DMS79 treated with DMSO at 0.1 percent for 48 hours (cell line): ENCODE measurements around the gene FARS2.
"Not testable (repeated sequence)": the region's sequence is repeated elsewhere in the genome, so short reads cannot be mapped to it uniquely, and the experiment has no call there.

Source experiments
- DNase-seq: peaks from one replicate; lab custom pipeline; 2025; lab: John Stamatoyannopoulos, UW

Gene FARS2

GRCh38 chr6:5667737-5668136 lies 406.4 kb downstream of the FARS2 start:
- DNase-seq, result no peak

DNA sequence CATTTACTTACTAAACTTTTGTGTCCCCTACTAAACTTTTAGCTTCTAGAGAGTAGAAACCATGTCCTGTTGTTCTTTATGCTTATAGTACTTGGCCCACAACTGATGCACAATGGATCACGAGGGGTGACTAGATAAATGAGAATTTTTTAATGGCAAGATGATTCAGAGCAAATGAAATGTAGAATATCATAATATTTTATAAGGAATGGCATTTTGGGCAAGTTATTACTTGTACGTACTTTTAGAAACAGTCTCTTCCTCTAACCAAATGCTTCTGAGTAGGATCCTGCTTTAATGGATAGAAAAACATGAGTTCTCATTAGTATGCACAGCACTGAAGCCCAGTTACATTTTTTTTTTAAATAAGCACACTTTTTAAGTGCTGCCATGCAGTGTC lies 409.1 kb downstream of the FARS2 start:
- no peak for DNase-seq

DNA sequence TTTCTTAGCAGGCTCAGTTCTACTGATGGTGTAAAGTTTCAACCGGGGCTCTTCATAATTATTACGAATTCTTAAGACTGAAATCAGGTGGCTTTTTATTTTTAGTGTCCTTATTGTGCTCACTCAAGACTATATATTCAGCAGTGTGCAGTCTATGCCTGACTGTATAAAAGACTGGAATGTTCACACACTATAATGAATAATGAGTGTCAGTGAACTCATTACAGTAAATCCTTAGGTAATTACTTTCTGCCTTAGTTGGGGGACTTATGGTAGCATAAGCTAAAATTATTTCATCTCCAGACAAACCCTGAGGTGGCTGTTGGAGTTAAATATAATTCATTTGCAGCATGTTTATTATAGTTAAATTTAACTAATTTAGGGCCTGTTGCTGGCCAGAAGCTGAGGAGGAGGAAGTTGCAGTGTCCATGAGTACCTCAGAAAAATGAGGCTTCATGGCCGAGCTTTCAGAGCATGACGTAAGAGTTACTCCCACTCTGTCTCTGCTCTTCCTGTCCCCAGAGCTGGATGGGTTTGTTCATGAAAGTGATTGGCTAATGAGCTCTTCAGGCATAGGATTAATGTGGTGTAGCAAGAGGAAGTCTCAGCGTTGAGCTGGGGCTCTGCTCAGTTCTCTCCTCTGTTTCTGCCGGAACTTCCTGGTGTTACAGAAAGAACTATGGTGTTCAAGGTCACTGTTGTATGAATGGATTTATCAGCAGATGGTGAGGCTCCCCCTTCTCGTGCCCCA lies 409.7 kb downstream of the FARS2 start:
- no peak for DNase-seq

GRCh38 chr6:5671601-5672559 lies 410.6 kb downstream of the FARS2 start:
- no peak for DNase-seq

DNA sequence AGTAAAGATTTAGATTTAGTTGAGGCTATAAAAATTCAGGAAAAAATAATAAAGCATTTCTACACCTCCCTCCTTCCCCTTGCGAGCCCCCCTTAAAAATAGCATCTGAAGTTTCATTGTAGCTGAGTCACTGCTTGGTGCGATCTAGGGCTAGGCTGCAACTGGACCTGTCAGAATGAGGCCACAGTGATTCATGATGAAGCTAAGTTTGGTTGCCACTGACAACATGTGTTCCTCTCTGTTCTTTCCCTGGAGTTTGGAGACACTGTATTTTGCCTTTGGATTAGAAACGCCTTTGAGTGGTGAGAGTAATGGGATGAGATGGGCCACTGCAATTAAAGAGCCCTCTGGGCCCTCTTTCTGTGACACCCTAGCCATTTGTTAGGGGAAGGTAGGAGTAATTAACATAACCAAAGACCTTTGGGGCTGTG lies 411.3 kb downstream of the FARS2 start:
- no peak for DNase-seq

DNA sequence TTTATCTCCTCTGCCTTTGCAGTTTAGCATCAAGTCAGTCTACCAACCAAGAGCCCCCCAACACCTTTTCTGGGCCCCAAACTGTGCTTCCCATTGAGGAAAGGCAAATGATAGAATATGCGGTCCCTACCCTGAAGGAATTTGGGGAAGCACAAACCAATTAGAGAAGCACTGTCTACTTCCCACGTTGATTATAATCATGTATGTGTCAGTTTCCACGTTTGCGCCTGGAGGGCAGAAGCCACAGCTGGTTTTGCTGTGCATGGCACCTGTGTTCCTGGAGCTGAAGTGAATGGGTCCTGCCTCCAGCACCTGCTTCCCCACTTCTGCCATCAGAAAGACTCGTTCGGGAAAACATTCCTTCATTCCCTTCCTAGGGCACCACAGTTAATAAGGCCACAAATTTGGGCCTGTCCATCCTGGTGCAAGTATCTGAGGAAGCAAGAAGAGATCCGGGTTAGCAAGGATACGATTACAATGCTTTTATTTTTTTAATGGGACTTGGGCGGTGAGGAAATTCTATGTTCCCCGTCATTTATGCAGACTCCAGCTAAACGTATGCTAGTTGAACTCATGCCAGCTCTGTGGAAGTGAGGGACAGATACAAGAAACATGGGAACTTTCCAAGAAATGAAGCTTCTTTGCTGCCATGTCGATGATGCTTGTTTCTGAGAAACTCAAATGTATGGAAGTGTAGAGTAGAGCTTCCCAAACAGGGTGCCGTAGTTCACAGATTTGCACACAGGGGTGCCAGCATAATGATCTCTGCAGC lies 411.9 kb downstream of the FARS2 start:
- DNase-seq, result no peak

GRCh38 chr6:5674141-5674540 lies 412.8 kb downstream of the FARS2 start:
- no peak for DNase-seq

GRCh38 chr6:5674721-5675120 lies 413.4 kb downstream of the FARS2 start:
- no peak for DNase-seq

DNA sequence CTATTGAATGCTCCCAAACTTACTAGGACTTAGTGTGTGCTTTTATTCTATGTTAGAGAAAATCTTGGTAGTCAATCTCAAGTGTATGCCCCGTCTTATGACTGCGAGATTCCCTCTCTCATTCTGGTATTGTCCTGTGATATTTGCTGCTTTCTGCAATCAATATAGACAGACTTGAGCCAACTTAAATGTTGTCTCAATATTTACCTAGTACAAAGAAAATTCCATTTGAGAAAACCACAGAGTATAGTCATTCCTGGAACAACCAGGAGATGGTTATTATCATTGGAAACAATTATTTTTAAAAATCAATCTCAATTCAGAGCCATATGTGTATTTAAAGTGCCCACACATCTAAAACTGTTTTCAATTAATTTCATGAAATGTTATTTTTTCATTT lies 415.4 kb downstream of the FARS2 start:
- DNase-seq, result no peak

- peak; percentile 64 for DNase-seq
Measured at GRCh38 chr6:5677219-5678000, 416.1 kb downstream of the FARS2 start.

DNA sequence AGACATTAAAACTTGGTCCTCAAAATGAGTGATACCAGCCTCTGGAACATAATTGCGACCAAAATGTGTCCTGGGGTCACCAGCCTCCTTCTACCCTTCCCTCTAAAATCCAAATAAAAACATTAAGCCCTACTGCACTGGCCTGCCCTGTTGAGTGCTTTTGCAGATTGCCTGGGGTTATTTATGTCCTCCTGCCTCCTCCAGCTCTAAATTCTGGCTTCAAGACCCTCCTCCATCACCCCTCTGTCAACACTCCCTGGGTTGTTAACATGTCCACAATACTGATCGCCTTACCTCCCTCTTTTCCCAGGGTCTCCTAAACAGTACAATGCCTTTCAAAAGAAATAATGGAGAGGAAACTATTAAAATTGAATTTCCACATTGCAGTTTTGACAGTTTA lies 418.0 kb downstream of the FARS2 start:
- no peak for DNase-seq

- no peak for DNase-seq
Measured at GRCh38 chr6:5679691-5680090, 418.4 kb downstream of the FARS2 start.

GRCh38 chr6:5680095-5680494 lies 418.8 kb downstream of the FARS2 start:
- no peak for DNase-seq

DNA sequence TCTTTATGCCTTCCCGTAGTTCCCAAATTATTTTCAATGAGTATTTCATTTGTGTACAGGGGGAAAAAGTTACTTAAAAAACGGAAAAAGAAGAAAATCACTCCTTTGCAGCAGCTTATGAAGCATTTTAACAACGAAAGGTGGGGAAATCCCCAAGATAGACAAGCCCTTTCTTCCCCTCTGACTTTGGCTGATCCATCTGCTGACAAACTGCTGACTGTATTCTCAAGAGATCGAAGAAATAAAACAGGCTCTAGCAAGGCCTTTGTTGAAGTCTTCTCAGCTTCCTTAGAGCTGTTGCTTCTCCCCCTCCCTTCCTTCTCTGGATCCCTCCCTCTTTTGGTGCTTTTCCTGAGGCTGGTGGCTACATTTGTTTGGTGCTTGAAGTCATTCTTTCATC lies 420.2 kb downstream of the FARS2 start:
- DNase-seq, result no peak

DNA sequence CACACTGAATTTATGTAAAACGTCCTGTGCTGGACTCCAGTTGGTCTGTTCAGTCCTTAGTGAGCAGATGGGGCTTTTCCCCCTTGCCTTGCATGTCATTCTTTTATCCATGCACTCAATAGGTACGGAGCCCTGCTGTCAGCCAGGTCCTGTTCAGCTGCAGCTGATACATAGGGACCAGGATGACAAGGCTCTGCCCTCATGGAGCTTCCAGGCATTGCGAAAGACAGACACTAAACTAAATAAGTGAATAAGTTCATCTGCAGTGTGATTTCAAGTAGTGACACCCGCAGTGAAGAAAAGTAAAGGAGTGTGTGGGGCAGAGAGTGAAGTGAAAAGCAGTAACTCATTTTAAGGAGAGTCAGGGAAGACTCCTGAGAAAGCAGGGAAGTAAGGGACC lies 421.2 kb downstream of the FARS2 start:
- DNase-seq, result no peak

- DNase-seq, result not testable (repeated sequence)
Measured at GRCh38 chr6:5683747-5684146, 422.4 kb downstream of the FARS2 start.

DNA sequence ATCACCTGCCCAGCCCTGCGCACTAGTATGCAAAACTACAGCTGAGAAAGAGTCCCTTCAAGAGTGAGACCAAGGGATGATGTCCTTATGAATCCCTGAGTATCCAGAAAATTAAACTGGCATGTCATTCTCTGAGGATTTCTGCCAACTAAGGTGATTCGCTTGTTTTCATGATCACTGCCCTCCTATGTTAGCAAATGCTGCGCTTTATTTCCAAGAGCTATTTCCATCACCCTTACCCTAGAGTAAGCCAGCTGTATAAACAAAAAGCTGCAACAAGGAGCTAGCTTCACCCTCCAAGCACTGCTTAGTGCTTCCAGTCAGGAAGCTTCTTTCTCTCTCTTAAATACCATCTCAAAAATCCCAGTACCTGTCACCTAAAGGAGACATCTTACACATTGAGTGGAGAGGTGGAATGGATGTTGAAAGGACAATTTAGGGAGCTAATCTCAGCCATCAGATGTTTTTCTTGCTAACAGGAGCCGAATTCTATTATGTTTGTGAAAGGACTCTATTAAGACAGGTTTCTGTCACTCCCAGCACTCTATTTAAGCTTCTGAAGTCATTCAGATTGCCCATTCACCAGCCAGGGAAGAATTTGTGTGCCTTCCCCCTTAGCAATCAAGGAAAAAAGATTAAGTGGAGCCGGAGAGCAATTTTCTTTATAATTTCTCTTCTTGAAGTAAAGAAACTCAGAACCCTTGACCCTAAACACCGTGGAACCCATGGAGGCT lies 423.2 kb downstream of the FARS2 start:
- peak; percentile 24 for DNase-seq

- no peak for DNase-seq
Measured at GRCh38 chr6:5693225-5694145, 432.2 kb downstream of the FARS2 start.
